KOPT-K1 (cell line): Measurements from ENCODE around the gene BMP2K.
"Not testable (repeated sequence)": the region's sequence is repeated elsewhere in the genome, so short reads cannot be mapped to it uniquely, and the experiment has no call there.

Experiments
- H3K27ac ChIP-seq: fragments of 200-600 bp; sonication (generic); 2 replicates; pipeline ENCODE4 v1.5.1; 2016; ENCODE audit warnings: antibody characterized with exemption, mild to moderate bottlenecking, low read depth, low read length; ENCODE audit not compliant: poor library complexity, severe bottlenecking
- H3K36me3 ChIP-seq: fragments of 200-600 bp; sonication (generic); 2 replicates; pipeline ENCODE4 v1.5.1; 2017; ENCODE audit warnings: antibody characterized with exemption, mild to moderate bottlenecking, low read length, moderate library complexity; ENCODE audit not compliant: insufficient read depth
- H3K9me3 ChIP-seq: fragments of 200-600 bp; sonication (generic); 2 replicates; pipeline ENCODE4 v1.5.1; 2017; ENCODE audit warnings: antibody characterized with exemption, low read length, mild to moderate bottlenecking; ENCODE audit not compliant: insufficient read depth, poor library complexity, severe bottlenecking

The BMP2K gene

GRCh38 chr4:78840286-78840685, 64.1 kb downstream of the BMP2K start:
- H3K9me3 ChIP-seq, H3K27ac ChIP-seq: not testable (repeated sequence)
- peaks cover 65% of the 10 kb centered on the region for H3K36me3 ChIP-seq

GRCh38 chr4:78845472-78845871, 69.3 kb downstream of the BMP2K start:
- Histone ChIP-seq H3K9me3 (no peaks in the 10 kb centered on the region), H3K27ac (no peak overlapping the region), H3K36me3 (peaks cover 30% of the 10 kb centered on the region)

DNA sequence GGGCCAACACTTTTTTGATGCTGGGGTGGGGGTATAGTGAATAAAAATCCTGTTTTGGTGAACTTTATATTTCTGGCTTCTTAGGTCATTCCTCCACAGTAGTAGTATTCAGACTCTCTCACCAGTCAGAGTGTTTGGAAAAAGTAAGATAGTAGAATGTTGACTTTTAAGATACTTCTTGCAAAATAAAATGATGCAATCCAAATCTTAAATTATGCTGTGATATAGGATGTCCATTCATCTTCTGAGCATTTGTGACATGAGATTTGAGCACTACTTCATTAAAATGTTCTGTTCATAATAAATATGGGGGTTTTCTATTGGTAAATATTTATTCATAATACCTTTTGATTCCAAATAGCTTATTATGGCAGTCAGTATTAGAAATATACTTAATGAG, 70.1 kb downstream of the BMP2K start:
- H3K27ac ChIP-seq: no peak overlapping the region
- H3K9me3 ChIP-seq: no peaks in the 10 kb centered on the region

GRCh38 chr4:78862314-78862737, 86.2 kb downstream of the BMP2K start:
- H3K27ac ChIP-seq: no peak overlapping the region
- H3K36me3 ChIP-seq: peaks cover 65% of the 10 kb centered on the region
- H3K9me3 ChIP-seq: no peaks in the 10 kb centered on the region

More for the DNA sequence above, 70.1 kb downstream of the BMP2K start:
- peaks cover 36% of the 10 kb centered on the region for H3K36me3 ChIP-seq

- Histone ChIP-seq H3K36me3 (peaks cover 71% of the 10 kb centered on the region), H3K9me3 (no peaks in the 10 kb centered on the region), H3K27ac (no peak overlapping the region)
Measured at GRCh38 chr4:78863254-78863869, 87.2 kb downstream of the BMP2K start.

DNA sequence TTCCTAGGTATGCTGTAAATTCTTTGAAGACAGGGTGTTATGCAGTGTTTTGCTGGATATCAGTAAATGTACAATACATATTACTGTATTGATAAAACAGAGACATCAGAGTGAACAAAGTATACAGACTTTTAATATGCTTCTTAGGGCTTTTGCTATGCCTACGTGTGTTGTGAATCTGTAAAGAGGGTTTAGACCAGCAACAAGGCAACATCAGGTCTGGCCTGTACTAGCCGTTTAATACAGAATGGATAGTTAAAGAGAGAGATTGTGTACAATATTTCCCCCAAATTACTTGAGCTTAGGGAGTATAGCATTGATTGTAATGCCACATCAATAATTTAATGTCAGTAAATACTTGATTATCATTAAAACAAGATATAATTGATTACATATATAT, 87.8 kb downstream of the BMP2K start:
- Histone ChIP-seq H3K36me3 (peaks cover 77% of the 10 kb centered on the region), H3K27ac (no peak overlapping the region)

GRCh38 chr4:78864405-78865024, 88.4 kb downstream of the BMP2K start:
- no peaks in the 10 kb centered on the region for H3K9me3 ChIP-seq
- no peak overlapping the region for H3K27ac ChIP-seq
- H3K36me3 ChIP-seq: peaks cover 75% of the 10 kb centered on the region

More for the DNA sequence above, 87.8 kb downstream of the BMP2K start:
- H3K9me3 ChIP-seq: no peaks in the 10 kb centered on the region

DNA sequence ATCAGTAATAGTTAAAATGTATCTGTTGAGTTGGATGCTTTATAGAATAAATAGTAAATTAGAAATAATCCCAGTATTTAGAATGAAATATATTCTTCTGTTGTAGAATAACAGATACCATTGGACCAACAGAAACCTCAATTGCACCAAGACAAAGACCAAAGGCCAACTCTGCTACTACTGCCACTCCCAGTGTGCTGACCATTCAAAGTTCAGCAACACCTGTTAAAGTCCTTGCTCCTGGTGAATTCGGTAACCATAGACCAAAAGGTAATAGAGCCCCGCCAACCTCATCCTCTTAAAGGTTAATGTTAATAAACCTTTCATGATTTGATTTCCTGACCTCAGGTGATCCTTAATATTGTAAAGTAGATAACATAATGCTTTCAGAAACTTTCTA, 89.3 kb downstream of the BMP2K start:
- H3K9me3 ChIP-seq: no peaks in the 10 kb centered on the region
- H3K36me3 ChIP-seq: peaks cover 70% of the 10 kb centered on the region
- H3K27ac ChIP-seq: no peak overlapping the region

DNA sequence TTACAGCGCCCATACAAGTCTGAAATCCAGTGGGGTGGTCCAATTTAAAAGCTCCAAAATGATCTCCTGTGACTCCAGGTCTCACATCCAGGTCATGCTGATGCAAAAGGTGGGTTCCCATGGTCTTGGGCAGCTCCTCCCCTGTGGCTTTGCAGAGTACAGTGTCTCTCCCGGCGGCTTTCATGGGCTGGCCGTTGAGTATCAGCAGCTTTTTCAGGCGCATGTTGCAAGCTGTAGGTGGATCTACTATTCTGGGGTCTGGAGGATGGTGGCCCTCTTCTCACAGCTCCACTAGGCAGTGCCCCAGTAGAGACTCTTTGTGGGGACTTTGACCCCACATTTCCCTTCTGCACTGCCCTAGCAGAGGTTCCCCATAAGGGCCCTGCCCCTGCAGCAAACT, 92.6 kb downstream of the BMP2K start:
- peaks cover 80% of the 10 kb centered on the region for H3K36me3 ChIP-seq
- not testable (repeated sequence) for H3K9me3 ChIP-seq, H3K27ac ChIP-seq

GRCh38 chr4:78870056-78870455, 93.9 kb downstream of the BMP2K start:
- no peaks in the 10 kb centered on the region for H3K9me3 ChIP-seq
- no peak overlapping the region for H3K27ac ChIP-seq
- peaks cover 89% of the 10 kb centered on the region for H3K36me3 ChIP-seq

DNA sequence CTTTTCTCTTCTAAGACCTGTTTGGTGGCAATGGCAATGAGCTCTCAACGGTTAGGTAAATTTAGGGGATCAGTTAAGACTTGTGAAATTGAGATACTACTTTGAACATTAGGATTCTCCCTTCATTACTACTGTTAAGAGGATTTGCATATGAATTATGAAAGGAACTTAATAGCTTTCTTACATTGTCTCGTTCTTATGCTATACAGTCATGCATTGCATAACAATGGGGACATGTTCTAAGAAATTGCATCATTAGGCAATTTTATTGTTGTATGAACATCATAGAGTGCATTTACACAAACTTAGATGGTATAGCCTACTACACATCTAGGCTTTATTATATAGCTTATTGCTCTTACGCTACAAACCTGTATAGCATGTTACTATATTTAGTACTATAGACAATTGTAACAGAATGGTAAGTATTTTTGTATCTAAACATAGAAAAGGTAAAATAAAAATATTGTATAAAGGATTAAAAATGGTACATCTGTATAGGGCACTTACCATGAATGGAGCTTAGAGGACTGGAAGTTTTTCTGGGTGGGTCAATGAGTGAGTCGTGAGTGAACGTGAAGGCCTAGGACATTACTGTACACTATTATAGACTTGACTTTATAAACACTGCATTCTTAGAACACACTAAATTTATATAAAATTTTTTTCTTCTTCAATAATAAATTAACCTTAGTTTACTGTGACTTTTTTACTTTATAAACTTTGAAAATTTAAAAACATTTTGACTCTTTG, 100.6 kb downstream of the BMP2K start:
- Histone ChIP-seq H3K9me3 (no peaks in the 10 kb centered on the region), H3K27ac (no peak overlapping the region), H3K36me3 (peaks cover 79% of the 10 kb centered on the region)

GRCh38 chr4:78878031-78878430, 101.9 kb downstream of the BMP2K start:
- H3K36me3 ChIP-seq: peaks cover 73% of the 10 kb centered on the region
- no peaks in the 10 kb centered on the region for H3K9me3 ChIP-seq
- no peak overlapping the region for H3K27ac ChIP-seq

- H3K9me3 ChIP-seq: no peaks in the 10 kb centered on the region
- H3K27ac ChIP-seq: no peak overlapping the region
- peaks cover 67% of the 10 kb centered on the region for H3K36me3 ChIP-seq
Measured at GRCh38 chr4:78880874-78881492, 104.8 kb downstream of the BMP2K start.

GRCh38 chr4:78885598-78885997, 109.4 kb downstream of the BMP2K start:
- peaks cover 53% of the 10 kb centered on the region for H3K36me3 ChIP-seq
- no peak overlapping the region for H3K27ac ChIP-seq
- no peaks in the 10 kb centered on the region for H3K9me3 ChIP-seq

DNA sequence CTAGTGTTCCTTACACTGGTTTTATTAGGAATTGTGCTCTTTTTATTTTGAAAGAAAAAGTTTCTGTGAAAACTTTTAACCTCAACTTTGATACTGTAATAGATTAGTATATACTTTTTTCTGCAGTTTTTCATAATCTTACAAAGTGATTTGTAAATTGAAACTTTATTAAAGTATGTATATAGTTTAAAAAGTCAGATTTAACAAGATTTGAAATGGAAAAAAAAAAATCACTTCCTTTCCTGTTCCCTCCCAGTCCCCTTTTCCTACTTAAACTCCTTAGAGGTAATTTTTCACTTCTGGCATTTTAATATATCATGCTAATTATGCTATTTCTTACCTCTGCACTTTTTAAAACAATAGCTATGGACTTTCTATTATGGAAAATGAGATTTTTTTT, 113.8 kb downstream of the BMP2K start:
- H3K9me3 ChIP-seq: no peaks in the 10 kb centered on the region
- peaks cover 52% of the 10 kb centered on the region for H3K36me3 ChIP-seq
- no peak overlapping the region for H3K27ac ChIP-seq
